ENCODE measurements around the gene KCNJ1. TPM values are rescaled to one million over a fixed set of nuclear protein-coding genes. Genes with fewer than 3 reads are reported as not detected.

KCNJ1 gene
- total and polyA plus RNA-seq, 2 of the 8 experiments (the other 6 are each of a cell fraction or from before 2014, with no cell fraction given) = 0.17 to 0.23 TPM

GRCh38 chr11:128839081-128839480 is 28.0 kb downstream of the KCNJ1 start:
- no peak overlapping the region for H4K5ac ChIP-seq (ENCODE audit: insufficient read length, low read depth, low read length)
- no peaks in the 10 kb centered on the region; a peak in 1 of 7 replicates for H3K27me3 ChIP-seq (replicated peaks in 1 of 4; ENCODE audit: control insufficient read depth in 3 of 4, extremely low read depth in 1 of 4, insufficient read depth in 3 of 4, low read length in 3 of 4)
- H3K4me3 ChIP-seq (ENCODE audit: extremely low read depth in 1 of 4, insufficient read depth in 2 of 4, low read depth in 3 of 4, low read length in 4 of 4) = no peak overlapping the region
- no peak overlapping the region for H3K14ac ChIP-seq (ENCODE audit: insufficient read length)
- no peak overlapping the region for H2BK12ac ChIP-seq (ENCODE audit: low read depth, low read length)
- no peak overlapping the region for H4K8ac ChIP-seq (ENCODE audit: extremely low read depth, insufficient read depth, low read length)
- no peak overlapping the region for H2BK15ac ChIP-seq (ENCODE audit: low read length)
- no peaks in the 10 kb centered on the region for H3K36me3 ChIP-seq (ENCODE audit: control insufficient read depth in 2 of 4, insufficient read depth in 4 of 4, low read length in 3 of 4)
- DNase-seq (ENCODE audit: low read depth in 1 of 2, low spot score in 2 of 2) (no peak), FAIRE-seq (no peak)
- H3K79me1 ChIP-seq (ENCODE audit: low read depth, low read length) = no peaks in the 10 kb centered on the region
- H3K79me2 ChIP-seq (ENCODE audit: control insufficient read depth in 1 of 2, insufficient read depth in 2 of 2, low read length in 2 of 2) = no peaks in the 10 kb centered on the region
- no peak overlapping the region for H2BK120ac ChIP-seq (replicated peaks; ENCODE audit: low read depth, low read length)
- H3K9ac ChIP-seq (replicated peaks in 1 of 4; ENCODE audit: extremely low read depth in 1 of 4, low read depth in 3 of 4, low read length in 3 of 4) = no peak overlapping the region
- peaks cover 0 to 6% (median 0%) of the 10 kb centered on the region in 4 experiments; a peak in 2 of 7 replicates for H3K4me1 ChIP-seq (replicated peaks in 1 of 4; ENCODE audit: control insufficient read depth in 3 of 4, insufficient read depth in 4 of 4, low read length in 3 of 4)
- no peak overlapping the region for H2AK5ac ChIP-seq (ENCODE audit: low read depth, low read length)
- H2BK5ac ChIP-seq (ENCODE audit: low read depth, low read length) = no peak overlapping the region
- H3K4me2 ChIP-seq (ENCODE audit: insufficient read depth in 1 of 2, low read depth in 2 of 2, low read length in 2 of 2) = no peak overlapping the region; a peak in 1 of 4 replicates
- 70% methylated on average over 5 of the region's 5 CpGs; no CpG with 5 or more reads in 1 of the 2 experiments for WGBS, 2 experiments (ENCODE audit: extremely low coverage in 1 of 2, insufficient coverage in 1 of 2, insufficient read length in 1 of 2, insufficient replicate concordance in 2 of 2, low coverage in 1 of 2, low lambda C conversion rate in 2 of 2, missing lambda C conversion rate in 1 of 2)
- no peak overlapping the region for H3K18ac ChIP-seq (ENCODE audit: extremely low read depth, low read length)
- POLR2A ChIA-PET (ENCODE audit: partially characterized antibody) = no interaction called here
- no peaks in the 10 kb centered on the region for H3K23me2 ChIP-seq (ENCODE audit: low read depth, low read length)
- H3K9me3 ChIP-seq (ENCODE audit: insufficient read depth in 2 of 2, low read depth in 1 of 2, low read length in 1 of 2) = no peaks in the 10 kb centered on the region
- H2AFZ ChIP-seq (ENCODE audit: low read length) = no peak overlapping the region
- H3K4ac ChIP-seq (replicated peaks; ENCODE audit: insufficient read length, low read depth, low read length) = no peak overlapping the region
- H4K91ac ChIP-seq (replicated peaks; ENCODE audit: insufficient read length, low read length) = no peak overlapping the region
- no peak overlapping the region for H2BK20ac ChIP-seq (ENCODE audit: low read length)
- no peak overlapping the region for H3K27ac ChIP-seq (ENCODE audit: low read depth, low read length)
- no peak overlapping the region for H3K23ac ChIP-seq (ENCODE audit: insufficient read length)
- no peak overlapping the region for H3K56ac ChIP-seq (replicated peaks; ENCODE audit: insufficient read length, low read depth, low read length)
- CTCF ChIA-PET (ENCODE audit: partially characterized antibody) = interaction anchor here (0.9 to 3.1 kb wide), 7 partner anchors 8 to 193 kb away, joined by 3 to 15 read pairs (median 4); no protein-coding TSS in a partner anchor
- H4K20me1 ChIP-seq (replicated peaks in 1 of 2; ENCODE audit: control insufficient read depth in 1 of 2, insufficient read depth in 2 of 2, low read length in 2 of 2) = no peaks in the 10 kb centered on the region
- no peak for TF ChIP-seq TAF7 (optimal IDR thresholded peaks at IDR 0.05; ENCODE audit: borderline replicate concordance, low read depth, low read length)
- no peak for TF ChIP-seq E2F6 (IDR thresholded peaks at IDR 0.05)
- TF ChIP-seq SIRT6 (IDR thresholded peaks at IDR 0.05; ENCODE audit: low read length) = no peak
- TF ChIP-seq CHD1 (IDR thresholded peaks at IDR 0.05; ENCODE audit: low read depth, low read length) = no peak
- TF ChIP-seq RFX5 (IDR thresholded peaks at IDR 0.05; ENCODE audit: borderline replicate concordance, low read depth, low read length) = no peak
- no peak for TF ChIP-seq GABPA (IDR thresholded peaks at IDR 0.05; ENCODE audit: borderline replicate concordance, insufficient read depth, low read length)
- no peak for TF ChIP-seq ZNF274 (IDR thresholded peaks at IDR 0.05; ENCODE audit: borderline replicate concordance, extremely low read depth, low read length)
- TF ChIP-seq GTF2F1 (IDR thresholded peaks at IDR 0.05; ENCODE audit: borderline replicate concordance, low read depth, low read length) = no peak
- no peak for TF ChIP-seq TEAD4 (IDR thresholded peaks at IDR 0.05; ENCODE audit: low read depth, low read length)
- no peak for TF ChIP-seq PHF8 (conservative IDR thresholded peaks at IDR 0.05; ENCODE audit: low read depth, low read length)
- no peak for TF ChIP-seq NANOG (IDR thresholded peaks at IDR 0.05; ENCODE audit: insufficient read depth, low read depth, low read length, poor library complexity, severe bottlenecking)
- no peak for TF ChIP-seq SUZ12 (IDR thresholded peaks at IDR 0.05; ENCODE audit: low read length)
- TF ChIP-seq EGR1 (IDR thresholded peaks at IDR 0.05; ENCODE audit: borderline replicate concordance, low read depth, low read length) = no peak
- no peak for TF ChIP-seq CBX5 (IDR thresholded peaks at IDR 0.05; ENCODE audit: low read depth, low read length)

All from H1 (cell line).